ENCODE results near the gene CAPS.

DNA sequence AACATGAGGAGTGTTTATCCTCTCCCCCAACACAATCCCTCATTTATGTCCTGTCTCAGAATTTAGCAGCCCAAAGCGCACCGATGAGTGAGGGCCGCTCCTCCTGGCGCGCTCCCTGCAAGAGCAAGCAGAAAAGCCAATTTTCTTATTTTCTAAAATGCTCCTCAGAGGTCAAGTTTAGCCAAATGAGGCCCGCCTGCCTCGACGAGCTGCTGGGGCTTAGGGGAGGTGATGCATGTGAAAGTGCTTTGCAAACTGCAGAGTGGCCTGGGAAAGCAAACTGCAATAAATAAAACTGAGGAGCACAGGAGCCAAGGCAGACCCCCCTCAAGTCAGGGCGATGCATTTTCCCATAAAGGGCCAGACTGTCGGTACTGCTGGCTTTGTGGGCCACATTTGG lies 29.0 kb downstream of the CAPS start:
- TF ChIP-seq, protein P1, sequence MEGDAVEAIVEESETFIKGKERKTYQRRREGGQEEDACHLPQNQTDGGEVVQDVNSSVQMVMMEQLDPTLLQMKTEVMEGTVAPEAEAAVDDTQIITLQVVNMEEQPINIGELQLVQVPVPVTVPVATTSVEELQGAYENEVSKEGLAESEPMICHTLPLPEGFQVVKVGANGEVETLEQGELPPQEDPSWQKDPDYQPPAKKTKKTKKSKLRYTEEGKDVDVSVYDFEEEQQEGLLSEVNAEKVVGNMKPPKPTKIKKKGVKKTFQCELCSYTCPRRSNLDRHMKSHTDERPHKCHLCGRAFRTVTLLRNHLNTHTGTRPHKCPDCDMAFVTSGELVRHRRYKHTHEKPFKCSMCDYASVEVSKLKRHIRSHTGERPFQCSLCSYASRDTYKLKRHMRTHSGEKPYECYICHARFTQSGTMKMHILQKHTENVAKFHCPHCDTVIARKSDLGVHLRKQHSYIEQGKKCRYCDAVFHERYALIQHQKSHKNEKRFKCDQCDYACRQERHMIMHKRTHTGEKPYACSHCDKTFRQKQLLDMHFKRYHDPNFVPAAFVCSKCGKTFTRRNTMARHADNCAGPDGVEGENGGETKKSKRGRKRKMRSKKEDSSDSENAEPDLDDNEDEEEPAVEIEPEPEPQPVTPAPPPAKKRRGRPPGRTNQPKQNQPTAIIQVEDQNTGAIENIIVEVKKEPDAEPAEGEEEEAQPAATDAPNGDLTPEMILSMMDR (IDR thresholded peaks at IDR 0.05; ENCODE audit: low read depth, low read length): no peak
- TF ChIP-seq POLR2A (IDR thresholded peaks at IDR 0.05; ENCODE audit: extremely low read depth, insufficient read length): no peak
- TF ChIP-seq, protein P2, sequence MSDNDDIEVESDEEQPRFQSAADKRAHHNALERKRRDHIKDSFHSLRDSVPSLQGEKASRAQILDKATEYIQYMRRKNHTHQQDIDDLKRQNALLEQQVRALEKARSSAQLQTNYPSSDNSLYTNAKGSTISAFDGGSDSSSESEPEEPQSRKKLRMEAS (IDR thresholded peaks at IDR 0.05; ENCODE audit: low read depth, low read length): no peak
- TF ChIP-seq MYC (IDR thresholded peaks at IDR 0.05; ENCODE audit: low read depth, low read length): no peak
